GM18868 (cell line): ENCODE measurements around the gene BLM.
A peak's percentile ranks its signal among the peaks of the same experiment; 100 is the strongest.
"Not testable (repeated sequence)": the region's sequence is repeated elsewhere in the genome, so short reads cannot be mapped to it uniquely, and the experiment has no call there.

ENCODE experiments used
- ATAC-seq: cut with Tn5 transposase; IDR thresholded peaks from one replicate; pipeline ENCODE4 v1.9.1; 2021; ENCODE audit warnings: mild to moderate bottlenecking, moderate library complexity; ENCODE audit not compliant: unreplicated experiment

BLM gene

DNA sequence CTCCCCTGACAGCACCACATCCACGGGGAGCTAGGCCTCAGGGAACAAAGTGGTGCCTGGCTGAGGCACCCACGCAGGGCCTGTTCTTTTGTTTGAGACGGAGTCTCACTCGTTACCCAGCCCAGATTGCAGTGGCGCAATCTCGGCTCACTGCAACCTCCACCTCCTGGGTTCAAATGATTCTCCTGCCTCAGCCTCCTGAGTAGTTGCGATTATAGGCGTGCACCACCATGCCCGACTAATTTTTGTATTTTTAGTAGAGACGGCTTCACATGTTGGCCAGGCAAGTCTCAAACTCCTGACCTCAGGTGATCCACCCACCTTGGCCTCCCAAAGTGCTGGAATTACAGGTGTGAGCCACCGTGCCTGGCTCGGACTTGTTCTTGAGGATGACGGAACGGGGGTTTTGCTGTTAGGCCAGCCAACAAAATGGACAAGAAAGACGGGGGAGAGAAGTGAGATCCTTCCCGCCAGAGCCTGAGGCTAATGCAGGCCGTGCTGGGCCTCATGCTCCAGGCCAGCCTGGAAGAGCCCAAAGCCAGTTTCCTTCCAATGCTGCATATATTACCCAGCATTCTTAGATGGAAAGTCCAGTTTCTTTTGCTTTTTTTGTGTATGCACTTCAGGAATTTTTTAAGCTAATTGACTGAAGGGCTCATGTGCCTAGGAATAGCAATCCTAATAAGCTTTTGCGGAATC lies 123.2 kb downstream of the BLM start:
- ATAC-seq: no peak

GRCh38 chr15:90840954-90841353 lies 123.8 kb downstream of the BLM start:
- ATAC-seq: no peak

GRCh38 chr15:90844696-90845095 lies 127.5 kb downstream of the BLM start:
- ATAC-seq: no peak

GRCh38 chr15:90845201-90845949 lies 128.2 kb downstream of the BLM start:
- peak; percentile 97 for ATAC-seq

DNA sequence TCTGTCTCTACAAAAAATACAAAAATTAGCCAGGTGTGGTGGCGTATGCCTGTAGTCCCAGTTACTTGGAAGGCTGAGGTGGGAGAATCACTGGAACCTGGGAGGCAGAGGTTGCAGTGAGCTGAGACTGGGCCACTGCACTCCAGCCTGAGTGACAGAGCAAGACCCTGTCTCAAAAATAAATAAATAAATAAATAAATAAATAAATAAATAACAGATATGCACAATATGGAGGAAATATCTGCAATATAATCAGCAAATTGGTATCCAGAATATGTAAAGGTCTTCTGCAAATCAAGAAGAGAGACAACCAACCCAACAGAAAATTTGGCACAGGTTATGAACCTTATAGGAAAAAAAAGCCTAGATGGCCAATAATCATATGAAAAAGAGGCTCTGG lies 132.3 kb downstream of the BLM start:
- not testable (repeated sequence) for ATAC-seq

- ATAC-seq: no peak
Measured at GRCh38 chr15:90851114-90851513, 134.0 kb downstream of the BLM start.

GRCh38 chr15:90851940-90852339 lies 134.8 kb downstream of the BLM start:
- ATAC-seq: no peak

- ATAC-seq: no peak
Measured at GRCh38 chr15:90855139-90855538, 138.0 kb downstream of the BLM start.

GRCh38 chr15:90857337-90857736 lies 140.2 kb downstream of the BLM start:
- no peak for ATAC-seq

- no peak for ATAC-seq
Measured at GRCh38 chr15:90857883-90858443, 140.8 kb downstream of the BLM start.

DNA sequence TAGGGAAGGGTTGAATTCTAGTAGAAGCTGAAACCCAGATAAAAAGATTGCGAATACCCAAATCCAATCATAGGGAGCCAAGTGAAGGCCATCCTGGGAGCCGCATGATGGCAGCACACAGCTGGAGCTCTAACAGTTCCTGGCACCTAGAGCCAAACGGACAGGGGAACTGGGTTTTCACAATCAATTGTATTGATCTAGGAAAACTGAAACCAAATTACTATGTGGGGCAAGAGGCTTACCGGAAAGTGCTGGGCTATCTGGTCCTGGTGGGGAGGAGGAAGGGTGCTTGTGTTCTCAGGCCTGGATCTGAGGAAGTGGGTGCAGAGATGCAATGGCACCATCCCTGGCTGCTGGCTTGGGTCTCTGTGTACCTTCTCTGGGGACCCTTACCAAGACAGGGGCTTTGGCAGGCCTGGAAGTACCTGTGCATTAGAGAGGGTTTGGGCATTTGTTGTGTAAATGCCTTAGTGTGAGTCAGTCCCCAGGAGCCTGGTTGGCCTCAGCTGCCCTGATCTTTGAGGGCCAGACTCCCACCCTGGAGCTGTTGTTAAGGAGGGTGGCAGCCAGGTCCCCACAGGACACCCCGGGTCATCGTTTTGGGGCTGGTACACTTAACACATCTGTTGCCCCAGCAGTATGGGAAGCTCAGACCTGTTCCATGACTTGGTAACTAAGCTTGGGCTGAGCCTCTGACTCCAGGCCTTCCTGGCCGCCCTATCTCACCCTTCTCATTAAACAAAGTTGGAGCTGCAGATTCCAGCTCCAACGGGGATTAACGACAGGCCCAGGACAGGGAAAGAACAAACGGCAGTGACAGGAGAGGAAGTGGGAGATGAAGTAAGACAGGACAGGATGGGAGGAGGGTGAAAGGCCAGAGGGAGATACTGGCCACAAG lies 142.3 kb downstream of the BLM start:
- ATAC-seq: no peak

GRCh38 chr15:90860450-90860849 lies 143.3 kb downstream of the BLM start:
- ATAC-seq: no peak

DNA sequence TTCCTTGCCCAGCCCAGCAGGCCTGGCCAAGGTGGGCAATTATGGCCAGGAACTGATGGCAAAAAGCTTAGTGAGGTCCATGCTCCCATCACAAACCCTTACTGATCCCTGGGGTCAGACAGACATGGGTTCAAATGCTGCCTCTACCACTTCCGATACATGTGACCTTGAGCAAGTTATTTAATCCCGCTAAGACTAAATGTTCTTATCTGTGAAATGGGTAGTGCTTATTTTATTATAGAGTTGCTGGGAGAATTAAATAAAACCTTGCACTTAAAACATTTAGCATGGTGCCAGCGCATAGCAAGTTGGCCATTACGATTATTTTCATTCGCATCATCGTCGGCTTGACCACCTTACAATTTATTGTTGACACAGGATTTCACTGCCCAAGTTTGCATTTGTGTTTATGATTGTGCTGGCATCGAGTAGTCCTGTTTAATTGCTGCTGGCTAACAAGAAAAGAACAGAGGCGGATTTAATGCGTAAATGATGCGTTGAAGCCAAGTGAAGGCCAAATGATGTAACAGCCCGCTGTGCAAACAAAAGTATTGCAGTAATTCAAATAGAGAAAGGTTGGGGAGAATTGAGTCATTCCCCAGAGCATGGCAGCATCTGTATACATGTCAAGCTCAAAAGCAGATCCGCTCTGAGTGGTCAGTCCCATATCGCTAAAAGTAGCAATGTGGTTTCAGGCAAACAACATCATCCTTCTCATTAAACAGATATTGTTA lies 144.0 kb downstream of the BLM start:
- ATAC-seq: no peak

GRCh38 chr15:90862487-90862886 lies 145.3 kb downstream of the BLM start:
- ATAC-seq: no peak

GRCh38 chr15:90862964-90863778 lies 146.0 kb downstream of the BLM start:
- no peak for ATAC-seq

DNA sequence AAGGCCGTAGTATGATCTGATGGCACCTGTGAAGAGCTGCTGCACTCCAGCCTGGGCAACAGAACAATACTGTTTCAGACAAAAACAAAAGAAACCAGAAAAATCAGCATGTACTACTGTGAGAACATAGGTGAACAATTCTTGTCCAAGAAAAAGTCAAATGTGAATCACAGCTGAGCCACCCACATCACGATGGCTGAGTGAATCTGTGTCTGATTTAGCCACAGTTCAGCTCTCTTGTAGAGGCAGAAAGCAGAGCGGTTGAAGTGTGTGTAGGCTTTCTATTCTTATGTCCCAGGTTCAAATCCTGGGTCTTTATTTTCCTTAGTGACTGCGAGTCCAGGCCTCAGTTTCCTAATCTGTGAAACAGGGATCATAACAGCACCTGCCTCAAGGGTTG lies 146.8 kb downstream of the BLM start:
- no peak for ATAC-seq

DNA sequence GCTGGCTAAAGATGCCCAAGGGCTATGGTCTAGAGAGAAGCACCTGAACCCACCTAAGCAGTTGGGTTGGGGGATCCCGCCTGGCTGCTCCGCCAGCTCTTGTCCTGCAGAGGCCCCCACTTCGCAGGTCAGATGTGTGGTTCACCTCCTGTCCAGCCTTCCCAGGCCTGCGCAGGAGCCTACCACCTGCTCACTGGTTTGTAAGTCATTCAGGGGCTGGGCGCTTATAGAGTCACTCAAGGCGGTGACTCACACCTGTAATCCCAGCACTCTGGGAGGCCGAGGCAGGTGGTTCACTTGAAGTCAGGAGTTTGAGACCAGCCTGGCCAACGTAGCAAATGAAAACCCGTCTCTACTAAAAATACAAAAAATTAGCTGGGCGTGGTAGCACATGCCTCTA lies 147.4 kb downstream of the BLM start:
- ATAC-seq: no peak

DNA sequence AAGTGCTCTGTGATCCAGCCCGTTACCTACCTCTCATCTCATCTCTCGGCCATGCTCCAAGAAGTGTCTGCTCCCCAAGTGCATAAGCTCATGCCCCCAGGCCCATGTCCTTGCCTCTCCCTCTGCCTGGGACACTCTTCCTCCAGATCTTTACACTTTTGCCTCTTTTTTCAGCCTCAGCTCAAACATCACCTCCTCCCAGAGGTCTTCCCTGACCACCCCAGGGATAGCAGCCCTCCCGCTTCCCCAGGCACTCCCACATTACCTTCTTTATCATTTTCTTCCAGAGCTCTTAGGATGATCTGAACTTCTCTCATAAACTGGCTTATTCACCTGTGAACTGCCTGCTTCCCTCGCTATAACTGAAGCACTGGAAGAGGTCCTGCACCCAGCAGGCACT lies 148.6 kb downstream of the BLM start:
- ATAC-seq: no peak
